ENCODE measurements around the gene NDUFB7.

The NDUFB7 gene

DNA sequence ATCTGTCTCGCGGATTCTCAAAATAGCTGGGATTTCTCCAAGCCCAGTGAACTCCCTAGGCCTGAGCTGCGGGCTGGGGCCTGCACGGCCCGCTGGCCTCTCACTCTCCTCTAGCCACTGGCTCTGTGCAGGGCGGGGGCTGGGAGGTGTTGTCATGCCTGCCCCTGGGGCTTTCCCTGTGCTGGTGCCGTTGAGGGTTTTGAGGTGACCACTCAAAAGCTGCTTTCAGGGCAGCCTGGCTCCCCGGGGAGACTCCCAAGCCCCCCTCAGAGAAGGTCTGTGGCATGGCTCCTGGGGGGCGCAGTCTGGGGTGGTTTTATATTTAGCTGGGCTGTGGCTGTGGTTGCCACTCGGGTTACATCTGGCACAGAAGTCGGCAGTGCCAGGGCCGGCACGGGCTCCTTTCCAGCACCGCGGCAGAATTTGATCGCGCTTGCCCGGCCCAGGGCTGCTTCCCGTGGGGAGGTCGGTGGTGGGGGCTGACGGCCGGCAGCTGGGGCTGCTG, 10.0 kb downstream of the NDUFB7 start:
- no peak overlapping the region for H3K4me3 ChIP-seq (ENCODE audit: low read depth, low read length)
- H3K4me1 ChIP-seq, result peaks cover 9% of the 10 kb centered on the region
- no peaks in the 10 kb centered on the region for H3K27me3 ChIP-seq
- H3K9me3 ChIP-seq, result no peaks in the 10 kb centered on the region
- DNase-seq, result no peak
- peaks cover 28% of the 10 kb centered on the region for H3K36me3 ChIP-seq
- TF ChIP-seq, protein P1, sequence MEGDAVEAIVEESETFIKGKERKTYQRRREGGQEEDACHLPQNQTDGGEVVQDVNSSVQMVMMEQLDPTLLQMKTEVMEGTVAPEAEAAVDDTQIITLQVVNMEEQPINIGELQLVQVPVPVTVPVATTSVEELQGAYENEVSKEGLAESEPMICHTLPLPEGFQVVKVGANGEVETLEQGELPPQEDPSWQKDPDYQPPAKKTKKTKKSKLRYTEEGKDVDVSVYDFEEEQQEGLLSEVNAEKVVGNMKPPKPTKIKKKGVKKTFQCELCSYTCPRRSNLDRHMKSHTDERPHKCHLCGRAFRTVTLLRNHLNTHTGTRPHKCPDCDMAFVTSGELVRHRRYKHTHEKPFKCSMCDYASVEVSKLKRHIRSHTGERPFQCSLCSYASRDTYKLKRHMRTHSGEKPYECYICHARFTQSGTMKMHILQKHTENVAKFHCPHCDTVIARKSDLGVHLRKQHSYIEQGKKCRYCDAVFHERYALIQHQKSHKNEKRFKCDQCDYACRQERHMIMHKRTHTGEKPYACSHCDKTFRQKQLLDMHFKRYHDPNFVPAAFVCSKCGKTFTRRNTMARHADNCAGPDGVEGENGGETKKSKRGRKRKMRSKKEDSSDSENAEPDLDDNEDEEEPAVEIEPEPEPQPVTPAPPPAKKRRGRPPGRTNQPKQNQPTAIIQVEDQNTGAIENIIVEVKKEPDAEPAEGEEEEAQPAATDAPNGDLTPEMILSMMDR (IDR thresholded peaks at IDR 0.05; ENCODE audit: low read depth, low read length), result no peak

GRCh38 chr19:14561249-14561648, 10.6 kb downstream of the NDUFB7 start:
- TF ChIP-seq, protein P1 (IDR thresholded peaks at IDR 0.05; ENCODE audit: low read depth, low read length), result no peak
- no peak overlapping the region for H3K4me3 ChIP-seq (ENCODE audit: low read depth, low read length)
- H3K9me3 ChIP-seq, result no peaks in the 10 kb centered on the region
- peaks cover 9% of the 10 kb centered on the region for H3K4me1 ChIP-seq
- H3K27me3 ChIP-seq, result no peaks in the 10 kb centered on the region
- DNase-seq, result no peak
- peaks cover 28% of the 10 kb centered on the region for H3K36me3 ChIP-seq

- TF ChIP-seq, protein P1 (IDR thresholded peaks at IDR 0.05; ENCODE audit: low read depth, low read length), result no peak
- Histone ChIP-seq H3K36me3 (peaks cover 23% of the 10 kb centered on the region), H3K27me3 (no peaks in the 10 kb centered on the region), H3K4me3 (ENCODE audit: low read depth, low read length) (no peak overlapping the region), H3K9me3 (no peaks in the 10 kb centered on the region), H3K4me1 (peaks cover 9% of the 10 kb centered on the region)
- DNase-seq, result no peak
Measured at GRCh38 chr19:14560776-14561108, 11.1 kb downstream of the NDUFB7 start.

DNA sequence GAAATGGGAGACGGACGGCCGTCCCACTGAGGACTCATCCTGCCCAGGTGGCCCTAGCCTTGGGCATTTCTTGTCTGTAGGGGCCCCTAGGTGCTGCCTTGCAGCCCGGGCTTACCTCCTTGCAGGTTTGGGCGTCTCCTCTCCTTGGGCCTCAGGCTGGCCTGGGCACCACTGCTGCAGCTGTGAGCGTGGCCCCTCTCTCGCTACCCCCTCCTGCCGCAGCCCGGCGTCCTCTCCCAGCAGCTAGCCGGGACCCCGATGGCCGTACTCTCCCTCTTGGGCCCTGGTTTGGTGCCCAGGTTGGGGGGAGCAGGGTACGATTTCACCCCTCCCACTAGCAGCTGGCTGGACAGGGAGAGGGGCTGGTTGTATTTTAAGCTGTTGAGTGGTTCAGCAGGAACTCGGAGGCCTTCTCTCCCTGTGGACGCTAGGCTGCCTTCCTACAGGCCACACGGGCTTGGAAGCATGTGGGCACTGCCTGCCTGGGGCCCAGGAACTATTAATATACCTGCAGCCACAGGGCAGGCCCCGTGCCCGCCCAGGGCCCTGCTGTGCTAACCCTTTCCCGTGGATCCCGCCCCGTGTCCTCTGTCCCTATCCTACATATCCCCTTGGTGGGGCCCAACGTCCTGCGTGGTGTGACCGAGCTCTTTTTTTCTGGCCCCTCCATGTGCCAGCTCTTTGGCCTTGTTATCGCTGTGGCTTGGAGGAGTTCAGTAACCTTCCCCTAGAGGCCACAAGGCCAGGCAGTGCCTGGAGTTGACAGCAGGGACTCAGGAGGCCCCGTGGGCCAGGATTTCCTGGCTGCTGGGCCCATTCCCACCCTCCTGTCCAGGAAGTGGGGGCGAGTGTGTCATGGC, 11.7 kb downstream of the NDUFB7 start:
- Histone ChIP-seq H3K4me1 (peaks cover 9% of the 10 kb centered on the region), H3K4me3 (ENCODE audit: low read depth, low read length) (no peak overlapping the region), H3K9me3 (no peaks in the 10 kb centered on the region), H3K27me3 (no peaks in the 10 kb centered on the region), H3K36me3 (peaks cover 17% of the 10 kb centered on the region)
- TF ChIP-seq, protein P1 (IDR thresholded peaks at IDR 0.05; ENCODE audit: low read depth, low read length), result no peak
- DNase-seq, result no peak

DNA sequence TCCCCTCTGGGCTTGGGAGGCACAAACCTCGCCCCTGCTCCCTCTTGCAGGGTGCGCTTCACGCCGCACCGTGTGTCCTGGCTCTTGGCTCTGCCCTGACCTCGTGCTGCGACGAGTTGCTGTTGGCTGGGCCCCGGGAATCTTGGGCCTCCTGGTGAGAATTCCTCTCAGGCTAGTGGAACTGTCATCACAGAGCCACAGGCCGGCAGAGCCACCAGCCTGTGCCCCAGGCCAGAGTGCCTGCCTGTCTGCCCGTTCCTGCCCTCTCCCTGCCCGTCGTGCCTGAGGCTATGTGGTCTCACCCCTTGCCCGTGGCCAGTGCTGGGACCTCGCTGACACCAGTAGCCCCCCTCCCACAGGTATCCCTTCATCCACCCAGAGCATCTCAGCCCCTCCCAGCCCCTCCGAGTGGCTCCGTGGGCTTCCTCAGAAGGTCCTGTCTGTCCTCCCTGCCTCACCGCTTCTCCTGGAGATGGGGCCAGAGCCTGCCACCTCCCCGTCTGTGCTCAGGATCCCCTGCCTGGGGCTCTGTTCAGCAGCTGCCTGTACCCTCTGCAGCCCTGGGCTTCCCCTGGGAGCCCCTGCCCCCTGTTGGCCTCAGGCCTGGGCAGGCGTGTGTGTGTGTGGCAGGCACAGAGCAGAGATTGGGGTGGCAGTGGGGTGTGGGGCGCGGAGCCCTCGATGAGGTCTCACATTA, 13.3 kb downstream of the NDUFB7 start:
- Histone ChIP-seq H3K4me3 (ENCODE audit: low read depth, low read length) (0 out of 2 replicates have a peak overlapping the region, but pooled peaks have one; percentile 4), H3K27me3 (no peaks in the 10 kb centered on the region), H3K36me3 (peaks cover 6% of the 10 kb centered on the region), H3K9me3 (no peaks in the 10 kb centered on the region), H3K4me1 (peaks cover 4% of the 10 kb centered on the region)
- DNase-seq, result peak; percentile 80
- TF ChIP-seq, protein P1 (IDR thresholded peaks at IDR 0.05; ENCODE audit: low read depth, low read length), result 0 out of 2 replicates have a peak, but pooled peaks have one; percentile 14
